ENCODE results near the gene RAB37. TPM values are rescaled to one million over a fixed set of nuclear protein-coding genes. Genes with fewer than 3 reads are reported as not detected.

The RAB37 gene
- total and polyA plus RNA-seq, 9 of the 15 experiments (the other 6 are each of a cell fraction or from before 2014, with no cell fraction given) = 0.03 to 0.27 (median 0.11) TPM; not detected in 4

DNA sequence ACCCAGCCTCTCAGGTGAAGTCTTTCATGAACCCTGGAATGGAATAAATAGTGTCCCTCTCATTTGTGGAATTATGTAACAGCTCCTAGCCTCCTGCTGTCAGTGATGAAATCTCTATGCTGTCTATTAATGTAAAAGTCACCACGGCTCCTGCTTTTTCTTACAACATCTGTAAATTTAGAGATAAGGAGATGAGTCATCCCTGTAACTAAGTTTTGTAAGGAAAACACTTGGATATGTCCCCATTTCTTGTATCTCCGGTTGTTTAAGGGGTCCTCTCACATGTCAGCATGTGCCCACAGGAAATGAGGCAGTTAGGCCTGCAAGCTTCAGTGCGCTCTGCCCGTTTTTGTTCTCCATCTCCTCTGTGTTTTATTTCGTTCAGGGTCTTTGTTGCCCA lies 41.9 kb downstream of the RAB37 start (continued):
- TF ChIP-seq, protein P1, sequence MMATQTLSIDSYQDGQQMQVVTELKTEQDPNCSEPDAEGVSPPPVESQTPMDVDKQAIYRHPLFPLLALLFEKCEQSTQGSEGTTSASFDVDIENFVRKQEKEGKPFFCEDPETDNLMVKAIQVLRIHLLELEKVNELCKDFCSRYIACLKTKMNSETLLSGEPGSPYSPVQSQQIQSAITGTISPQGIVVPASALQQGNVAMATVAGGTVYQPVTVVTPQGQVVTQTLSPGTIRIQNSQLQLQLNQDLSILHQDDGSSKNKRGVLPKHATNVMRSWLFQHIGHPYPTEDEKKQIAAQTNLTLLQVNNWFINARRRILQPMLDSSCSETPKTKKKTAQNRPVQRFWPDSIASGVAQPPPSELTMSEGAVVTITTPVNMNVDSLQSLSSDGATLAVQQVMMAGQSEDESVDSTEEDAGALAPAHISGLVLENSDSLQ (IDR thresholded peaks at IDR 0.05) = peak; percentile 30; the same call in 1 of the 2 replicates
- TF ChIP-seq, protein P2, sequence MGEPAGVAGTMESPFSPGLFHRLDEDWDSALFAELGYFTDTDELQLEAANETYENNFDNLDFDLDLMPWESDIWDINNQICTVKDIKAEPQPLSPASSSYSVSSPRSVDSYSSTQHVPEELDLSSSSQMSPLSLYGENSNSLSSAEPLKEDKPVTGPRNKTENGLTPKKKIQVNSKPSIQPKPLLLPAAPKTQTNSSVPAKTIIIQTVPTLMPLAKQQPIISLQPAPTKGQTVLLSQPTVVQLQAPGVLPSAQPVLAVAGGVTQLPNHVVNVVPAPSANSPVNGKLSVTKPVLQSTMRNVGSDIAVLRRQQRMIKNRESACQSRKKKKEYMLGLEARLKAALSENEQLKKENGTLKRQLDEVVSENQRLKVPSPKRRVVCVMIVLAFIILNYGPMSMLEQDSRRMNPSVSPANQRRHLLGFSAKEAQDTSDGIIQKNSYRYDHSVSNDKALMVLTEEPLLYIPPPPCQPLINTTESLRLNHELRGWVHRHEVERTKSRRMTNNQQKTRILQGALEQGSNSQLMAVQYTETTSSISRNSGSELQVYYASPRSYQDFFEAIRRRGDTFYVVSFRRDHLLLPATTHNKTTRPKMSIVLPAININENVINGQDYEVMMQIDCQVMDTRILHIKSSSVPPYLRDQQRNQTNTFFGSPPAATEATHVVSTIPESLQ (CRISPR knock-in tag; IDR thresholded peaks at IDR 0.05) = no peak
- TF ChIP-seq ZNF354B (CRISPR knock-in tag; IDR thresholded peaks at IDR 0.05) = no peak
- TF ChIP-seq TRIM24 (IDR thresholded peaks at IDR 0.05) = no peak; a peak in 1 of 4 replicates
- TF ChIP-seq, protein P3, sequence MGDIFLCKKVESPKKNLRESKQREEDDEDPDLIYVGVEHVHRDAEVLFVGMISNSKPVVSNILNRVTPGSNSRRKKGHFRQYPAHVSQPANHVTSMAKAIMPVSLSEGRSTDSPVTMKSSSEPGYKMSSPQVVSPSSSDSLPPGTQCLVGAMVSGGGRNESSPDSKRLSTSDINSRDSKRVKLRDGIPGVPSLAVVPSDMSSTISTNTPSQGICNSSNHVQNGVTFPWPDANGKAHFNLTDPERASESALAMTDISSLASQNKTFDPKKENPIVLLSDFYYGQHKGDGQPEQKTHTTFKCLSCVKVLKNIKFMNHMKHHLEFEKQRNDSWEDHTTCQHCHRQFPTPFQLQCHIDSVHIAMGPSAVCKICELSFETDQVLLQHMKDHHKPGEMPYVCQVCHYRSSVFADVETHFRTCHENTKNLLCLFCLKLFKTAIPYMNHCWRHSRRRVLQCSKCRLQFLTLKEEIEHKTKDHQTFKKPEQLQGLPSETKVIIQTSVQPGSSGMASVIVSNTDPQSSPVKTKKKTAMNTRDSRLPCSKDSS (IDR thresholded peaks at IDR 0.05; ENCODE audit: low read depth, partially characterized antibody) = no peak
- TF ChIP-seq, protein P4, sequence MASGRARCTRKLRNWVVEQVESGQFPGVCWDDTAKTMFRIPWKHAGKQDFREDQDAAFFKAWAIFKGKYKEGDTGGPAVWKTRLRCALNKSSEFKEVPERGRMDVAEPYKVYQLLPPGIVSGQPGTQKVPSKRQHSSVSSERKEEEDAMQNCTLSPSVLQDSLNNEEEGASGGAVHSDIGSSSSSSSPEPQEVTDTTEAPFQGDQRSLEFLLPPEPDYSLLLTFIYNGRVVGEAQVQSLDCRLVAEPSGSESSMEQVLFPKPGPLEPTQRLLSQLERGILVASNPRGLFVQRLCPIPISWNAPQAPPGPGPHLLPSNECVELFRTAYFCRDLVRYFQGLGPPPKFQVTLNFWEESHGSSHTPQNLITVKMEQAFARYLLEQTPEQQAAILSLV (tag; IDR thresholded peaks at IDR 0.05) = no peak
- peak; percentile 34 for TF ChIP-seq MEIS2 (IDR thresholded peaks at IDR 0.05; ENCODE audit: partially characterized antibody)
- TF ChIP-seq, protein P5, sequence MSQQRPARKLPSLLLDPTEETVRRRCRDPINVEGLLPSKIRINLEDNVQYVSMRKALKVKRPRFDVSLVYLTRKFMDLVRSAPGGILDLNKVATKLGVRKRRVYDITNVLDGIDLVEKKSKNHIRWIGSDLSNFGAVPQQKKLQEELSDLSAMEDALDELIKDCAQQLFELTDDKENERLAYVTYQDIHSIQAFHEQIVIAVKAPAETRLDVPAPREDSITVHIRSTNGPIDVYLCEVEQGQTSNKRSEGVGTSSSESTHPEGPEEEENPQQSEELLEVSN (IDR thresholded peaks at IDR 0.05; ENCODE audit: borderline replicate concordance in 1 of 2, extremely low read depth in 1 of 2, insufficient read depth in 1 of 2, insufficient read length in 1 of 2, low read depth in 1 of 2, low read length in 1 of 2, poor library complexity in 1 of 2, severe bottlenecking in 1 of 2) = no peak
- TF ChIP-seq, protein P6, sequence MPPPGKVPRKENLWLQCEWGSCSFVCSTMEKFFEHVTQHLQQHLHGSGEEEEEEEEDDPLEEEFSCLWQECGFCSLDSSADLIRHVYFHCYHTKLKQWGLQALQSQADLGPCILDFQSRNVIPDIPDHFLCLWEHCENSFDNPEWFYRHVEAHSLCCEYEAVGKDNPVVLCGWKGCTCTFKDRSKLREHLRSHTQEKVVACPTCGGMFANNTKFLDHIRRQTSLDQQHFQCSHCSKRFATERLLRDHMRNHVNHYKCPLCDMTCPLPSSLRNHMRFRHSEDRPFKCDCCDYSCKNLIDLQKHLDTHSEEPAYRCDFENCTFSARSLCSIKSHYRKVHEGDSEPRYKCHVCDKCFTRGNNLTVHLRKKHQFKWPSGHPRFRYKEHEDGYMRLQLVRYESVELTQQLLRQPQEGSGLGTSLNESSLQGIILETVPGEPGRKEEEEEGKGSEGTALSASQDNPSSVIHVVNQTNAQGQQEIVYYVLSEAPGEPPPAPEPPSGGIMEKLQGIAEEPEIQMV (tag; conservative IDR thresholded peaks at IDR 0.05; ENCODE audit: low read depth) = no peak
- TF ChIP-seq ZC3H4 (CRISPR knock-in tag; IDR thresholded peaks at IDR 0.05; ENCODE audit: borderline replicate concordance) = no peak
- TF ChIP-seq SMAD1 (IDR thresholded peaks at IDR 0.05; ENCODE audit: low read depth, low read length, partially characterized antibody) = peak; percentile 29
- no peak for TF ChIP-seq SETDB1 (IDR thresholded peaks at IDR 0.05; ENCODE audit: low read length)
- TF ChIP-seq, protein P7, sequence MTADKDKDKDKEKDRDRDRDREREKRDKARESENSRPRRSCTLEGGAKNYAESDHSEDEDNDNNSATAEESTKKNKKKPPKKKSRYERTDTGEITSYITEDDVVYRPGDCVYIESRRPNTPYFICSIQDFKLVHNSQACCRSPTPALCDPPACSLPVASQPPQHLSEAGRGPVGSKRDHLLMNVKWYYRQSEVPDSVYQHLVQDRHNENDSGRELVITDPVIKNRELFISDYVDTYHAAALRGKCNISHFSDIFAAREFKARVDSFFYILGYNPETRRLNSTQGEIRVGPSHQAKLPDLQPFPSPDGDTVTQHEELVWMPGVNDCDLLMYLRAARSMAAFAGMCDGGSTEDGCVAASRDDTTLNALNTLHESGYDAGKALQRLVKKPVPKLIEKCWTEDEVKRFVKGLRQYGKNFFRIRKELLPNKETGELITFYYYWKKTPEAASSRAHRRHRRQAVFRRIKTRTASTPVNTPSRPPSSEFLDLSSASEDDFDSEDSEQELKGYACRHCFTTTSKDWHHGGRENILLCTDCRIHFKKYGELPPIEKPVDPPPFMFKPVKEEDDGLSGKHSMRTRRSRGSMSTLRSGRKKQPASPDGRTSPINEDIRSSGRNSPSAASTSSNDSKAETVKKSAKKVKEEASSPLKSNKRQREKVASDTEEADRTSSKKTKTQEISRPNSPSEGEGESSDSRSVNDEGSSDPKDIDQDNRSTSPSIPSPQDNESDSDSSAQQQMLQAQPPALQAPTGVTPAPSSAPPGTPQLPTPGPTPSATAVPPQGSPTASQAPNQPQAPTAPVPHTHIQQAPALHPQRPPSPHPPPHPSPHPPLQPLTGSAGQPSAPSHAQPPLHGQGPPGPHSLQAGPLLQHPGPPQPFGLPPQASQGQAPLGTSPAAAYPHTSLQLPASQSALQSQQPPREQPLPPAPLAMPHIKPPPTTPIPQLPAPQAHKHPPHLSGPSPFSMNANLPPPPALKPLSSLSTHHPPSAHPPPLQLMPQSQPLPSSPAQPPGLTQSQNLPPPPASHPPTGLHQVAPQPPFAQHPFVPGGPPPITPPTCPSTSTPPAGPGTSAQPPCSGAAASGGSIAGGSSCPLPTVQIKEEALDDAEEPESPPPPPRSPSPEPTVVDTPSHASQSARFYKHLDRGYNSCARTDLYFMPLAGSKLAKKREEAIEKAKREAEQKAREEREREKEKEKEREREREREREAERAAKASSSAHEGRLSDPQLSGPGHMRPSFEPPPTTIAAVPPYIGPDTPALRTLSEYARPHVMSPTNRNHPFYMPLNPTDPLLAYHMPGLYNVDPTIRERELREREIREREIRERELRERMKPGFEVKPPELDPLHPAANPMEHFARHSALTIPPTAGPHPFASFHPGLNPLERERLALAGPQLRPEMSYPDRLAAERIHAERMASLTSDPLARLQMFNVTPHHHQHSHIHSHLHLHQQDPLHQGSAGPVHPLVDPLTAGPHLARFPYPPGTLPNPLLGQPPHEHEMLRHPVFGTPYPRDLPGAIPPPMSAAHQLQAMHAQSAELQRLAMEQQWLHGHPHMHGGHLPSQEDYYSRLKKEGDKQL (CRISPR knock-in tag; IDR thresholded peaks at IDR 0.05; ENCODE audit: borderline replicate concordance) = no peak

Measured in K562 (cell line).